GM19455 (cell line): ENCODE results near the gene SMIM32.

Experiments used
- ATAC-seq: cut with Tn5 transposase; IDR thresholded peaks from one replicate; pipeline ENCODE4 v1.9.1; 2021; ENCODE audit not compliant: unreplicated experiment

Gene SMIM32

GRCh38 chr5:136208916-136209315 lies 16.0 kb upstream of the SMIM32 start:
- no peak for ATAC-seq

GRCh38 chr5:136207631-136208030 lies 14.7 kb upstream of the SMIM32 start:
- no peak for ATAC-seq

- no peak for ATAC-seq
Measured at GRCh38 chr5:136206361-136206760, 13.4 kb upstream of the SMIM32 start.

- ATAC-seq: no peak
Measured at GRCh38 chr5:136205941-136206340, 13.0 kb upstream of the SMIM32 start.

GRCh38 chr5:136205061-136205702 lies 12.2 kb upstream of the SMIM32 start:
- no peak for ATAC-seq

GRCh38 chr5:136203303-136203922 lies 10.5 kb upstream of the SMIM32 start:
- no peak for ATAC-seq

- no peak for ATAC-seq
Measured at GRCh38 chr5:136202469-136203205, 9.7 kb upstream of the SMIM32 start.

GRCh38 chr5:136201870-136202269 lies 8.9 kb upstream of the SMIM32 start:
- no peak for ATAC-seq

- ATAC-seq: no peak
Measured at GRCh38 chr5:136200761-136201160, 7.8 kb upstream of the SMIM32 start.

GRCh38 chr5:136200130-136200529 lies 7.2 kb upstream of the SMIM32 start:
- ATAC-seq: no peak

GRCh38 chr5:136199408-136199807 lies 6.4 kb upstream of the SMIM32 start:
- no peak for ATAC-seq

- ATAC-seq: no peak
Measured at GRCh38 chr5:136198453-136198852, 5.5 kb upstream of the SMIM32 start.

- ATAC-seq: no peak
Measured at GRCh38 chr5:136197462-136198142, 4.6 kb upstream of the SMIM32 start.

GRCh38 chr5:136195971-136196820 lies 3.2 kb upstream of the SMIM32 start:
- ATAC-seq: no peak

GRCh38 chr5:136194576-136194975 lies 1.6 kb upstream of the SMIM32 start:
- no peak for ATAC-seq

GRCh38 chr5:136193322-136193935 lies 467 bp upstream of the SMIM32 start:
- ATAC-seq: no peak

GRCh38 chr5:136192015-136192525 lies 892 bp downstream of the SMIM32 start:
- no peak for ATAC-seq

- no peak for ATAC-seq
Measured at GRCh38 chr5:136191304-136192014, 1.5 kb downstream of the SMIM32 start.

GRCh38 chr5:136190904-136191303 lies 2.1 kb downstream of the SMIM32 start:
- ATAC-seq: no peak
